ENCODE measurements around the gene LUC7L3. TPM values are rescaled to one million over a fixed set of nuclear protein-coding genes. Genes with fewer than 3 reads are reported as not detected.
A peak's percentile ranks its signal among the peaks of the same experiment; 100 is the strongest.

The LUC7L3 gene
- polyA plus RNA-seq, 2 of the 4 experiments (the other 2 are of a cell fraction): 209 to 211 TPM

GRCh38 chr17:50764734-50765149 lies 45.3 kb downstream of the LUC7L3 start (continued):
- TF ChIP-seq GATA3 (IDR thresholded peaks at IDR 0.05; ENCODE audit: borderline replicate concordance): no peak
- TF ChIP-seq RARB (CRISPR knock-in tag; IDR thresholded peaks at IDR 0.05): no peak
- TF ChIP-seq ESRRA (IDR thresholded peaks at IDR 0.05; ENCODE audit: borderline replicate concordance, low read length): no peak
- no peak for TF ChIP-seq SREBF2 (IDR thresholded peaks at IDR 0.05)
- TF ChIP-seq MYC (IDR thresholded peaks at IDR 0.05; ENCODE audit: borderline replicate concordance, low read length): no peak
- TF ChIP-seq FOXS1 (CRISPR knock-in tag; IDR thresholded peaks at IDR 0.05): no peak
- TF ChIP-seq, protein P1, sequence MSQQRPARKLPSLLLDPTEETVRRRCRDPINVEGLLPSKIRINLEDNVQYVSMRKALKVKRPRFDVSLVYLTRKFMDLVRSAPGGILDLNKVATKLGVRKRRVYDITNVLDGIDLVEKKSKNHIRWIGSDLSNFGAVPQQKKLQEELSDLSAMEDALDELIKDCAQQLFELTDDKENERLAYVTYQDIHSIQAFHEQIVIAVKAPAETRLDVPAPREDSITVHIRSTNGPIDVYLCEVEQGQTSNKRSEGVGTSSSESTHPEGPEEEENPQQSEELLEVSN (IDR thresholded peaks at IDR 0.05; ENCODE audit: borderline replicate concordance, low read depth): no peak
- TF ChIP-seq MAZ (IDR thresholded peaks at IDR 0.05; ENCODE audit: borderline replicate concordance, low read depth, low read length): no peak

GRCh38 chr17:50765454-50766221 lies 46.2 kb downstream of the LUC7L3 start:
- peak overlapping the region in 1 of 2 experiments; percentile 21; a peak in 1 of 6 replicates for H3K27ac ChIP-seq
- peak in 1 of 2 experiments; percentile 10; a peak in 1 of 6 replicates for ATAC-seq
- WGBS (ENCODE audit: missing lambda C conversion rate): 76% methylated on average over 9 of the region's 9 CpGs
- ChIA-PET CTCF (interaction anchor here (0.6 to 11.3 kb wide), 8 partner anchors 10 to 441 kb away, joined by 3 to 103 read pairs (median 4); no protein-coding TSS in a partner anchor), POLR2A (no interaction called here)
- DNase-seq (ENCODE audit: low read depth in 1 of 2, low spot score in 1 of 2): no peak
- no peak for FAIRE-seq
- TF ChIP-seq ESRRA (IDR thresholded peaks at IDR 0.05; ENCODE audit: borderline replicate concordance, low read length): no peak
- TF ChIP-seq PHF8 (IDR thresholded peaks at IDR 0.05; ENCODE audit: borderline replicate concordance, low read depth): no peak
- TF ChIP-seq, protein P2, sequence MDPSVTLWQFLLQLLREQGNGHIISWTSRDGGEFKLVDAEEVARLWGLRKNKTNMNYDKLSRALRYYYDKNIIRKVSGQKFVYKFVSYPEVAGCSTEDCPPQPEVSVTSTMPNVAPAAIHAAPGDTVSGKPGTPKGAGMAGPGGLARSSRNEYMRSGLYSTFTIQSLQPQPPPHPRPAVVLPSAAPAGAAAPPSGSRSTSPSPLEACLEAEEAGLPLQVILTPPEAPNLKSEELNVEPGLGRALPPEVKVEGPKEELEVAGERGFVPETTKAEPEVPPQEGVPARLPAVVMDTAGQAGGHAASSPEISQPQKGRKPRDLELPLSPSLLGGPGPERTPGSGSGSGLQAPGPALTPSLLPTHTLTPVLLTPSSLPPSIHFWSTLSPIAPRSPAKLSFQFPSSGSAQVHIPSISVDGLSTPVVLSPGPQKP (IDR thresholded peaks at IDR 0.05; ENCODE audit: low read depth, low read length): no peak
- TF ChIP-seq HOXB5 (CRISPR knock-in tag; IDR thresholded peaks at IDR 0.05): no peak
- no peak overlapping the region for H3K4me3 ChIP-seq
- H3K4me1 ChIP-seq: peaks cover 36% of the 10 kb centered on the region
- H3K9me3 ChIP-seq: no peaks in the 10 kb centered on the region
- no peak overlapping the region for H3K4me2 ChIP-seq

GRCh38 chr17:50766222-50767023 lies 47.0 kb downstream of the LUC7L3 start:
- FAIRE-seq: no peak
- ATAC-seq: no peak
- POLR2A ChIA-PET: no interaction called here

More at GRCh38 chr17:50766222-50767023, 47.0 kb downstream of the LUC7L3 start:
- Histone ChIP-seq H3K9me3 (no peaks in the 10 kb centered on the region), H3K27ac (no peak overlapping the region), H3K4me3 (no peak overlapping the region), H3K4me2 (no peak overlapping the region), H3K4me1 (peaks cover 36% of the 10 kb centered on the region)
- CTCF ChIA-PET: interaction anchor here (0.6 to 11.3 kb wide), 9 partner anchors 13 to 440 kb away, joined by 3 to 103 read pairs (median 4); no protein-coding TSS in a partner anchor
- 79% methylated on average over 10 of the region's 10 CpGs for WGBS (ENCODE audit: missing lambda C conversion rate)
- no peak for DNase-seq (ENCODE audit: low read depth in 1 of 2, low spot score in 1 of 2)
- TF ChIP-seq EHF (CRISPR knock-in tag; IDR thresholded peaks at IDR 0.05) (no peak), ATOH8 (CRISPR knock-in tag; IDR thresholded peaks at IDR 0.05; ENCODE audit: low read depth) (no peak), MAFK (IDR thresholded peaks at IDR 0.05; ENCODE audit: partially characterized antibody) (no peak), PBX3 (IDR thresholded peaks at IDR 0.05) (no peak), FOSL2 (IDR thresholded peaks at IDR 0.05) (no peak), FOSL2 (CRISPR knock-in tag; IDR thresholded peaks at IDR 0.05) (no peak)
- TF ChIP-seq, protein P3, sequence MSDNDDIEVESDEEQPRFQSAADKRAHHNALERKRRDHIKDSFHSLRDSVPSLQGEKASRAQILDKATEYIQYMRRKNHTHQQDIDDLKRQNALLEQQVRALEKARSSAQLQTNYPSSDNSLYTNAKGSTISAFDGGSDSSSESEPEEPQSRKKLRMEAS (IDR thresholded peaks at IDR 0.05): no peak
